ENCODE results near the gene MED12L. TPM values are rescaled to one million over a fixed set of nuclear protein-coding genes. Genes with fewer than 3 reads are reported as not detected.

Gene MED12L
- total RNA-seq, 4 donors from 2014 or later: under 0.01 to 0.34 (median 0.27) TPM

DNA sequence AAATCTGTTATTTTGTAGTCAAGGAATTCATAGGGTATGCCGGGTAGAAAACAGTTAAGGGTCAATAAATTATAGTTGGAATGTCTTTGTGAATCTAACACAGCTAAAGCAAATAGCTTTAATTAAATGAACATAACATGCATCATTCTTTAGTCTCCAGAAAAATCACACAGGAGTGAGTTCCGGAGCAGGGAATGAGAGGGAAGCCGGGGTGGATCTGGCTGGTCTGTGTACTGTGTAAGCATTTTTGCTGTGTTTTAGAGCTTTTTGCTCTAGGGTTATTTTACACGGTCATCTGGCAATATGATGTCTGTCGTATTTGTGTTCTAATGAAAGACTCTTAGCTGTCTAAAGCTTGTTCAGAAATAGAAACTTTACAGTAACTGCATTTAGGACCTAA lies 57.5 kb downstream of the MED12L start:
- TF ChIP-seq, protein P1, sequence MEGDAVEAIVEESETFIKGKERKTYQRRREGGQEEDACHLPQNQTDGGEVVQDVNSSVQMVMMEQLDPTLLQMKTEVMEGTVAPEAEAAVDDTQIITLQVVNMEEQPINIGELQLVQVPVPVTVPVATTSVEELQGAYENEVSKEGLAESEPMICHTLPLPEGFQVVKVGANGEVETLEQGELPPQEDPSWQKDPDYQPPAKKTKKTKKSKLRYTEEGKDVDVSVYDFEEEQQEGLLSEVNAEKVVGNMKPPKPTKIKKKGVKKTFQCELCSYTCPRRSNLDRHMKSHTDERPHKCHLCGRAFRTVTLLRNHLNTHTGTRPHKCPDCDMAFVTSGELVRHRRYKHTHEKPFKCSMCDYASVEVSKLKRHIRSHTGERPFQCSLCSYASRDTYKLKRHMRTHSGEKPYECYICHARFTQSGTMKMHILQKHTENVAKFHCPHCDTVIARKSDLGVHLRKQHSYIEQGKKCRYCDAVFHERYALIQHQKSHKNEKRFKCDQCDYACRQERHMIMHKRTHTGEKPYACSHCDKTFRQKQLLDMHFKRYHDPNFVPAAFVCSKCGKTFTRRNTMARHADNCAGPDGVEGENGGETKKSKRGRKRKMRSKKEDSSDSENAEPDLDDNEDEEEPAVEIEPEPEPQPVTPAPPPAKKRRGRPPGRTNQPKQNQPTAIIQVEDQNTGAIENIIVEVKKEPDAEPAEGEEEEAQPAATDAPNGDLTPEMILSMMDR (IDR thresholded peaks at IDR 0.05; ENCODE audit: low read depth): no peak

GRCh38 chr3:151144016-151144415 lies 58.6 kb downstream of the MED12L start:
- TF ChIP-seq, protein P1 (IDR thresholded peaks at IDR 0.05; ENCODE audit: low read depth): no peak

- TF ChIP-seq, protein P1 (IDR thresholded peaks at IDR 0.05; ENCODE audit: low read depth): no peak
Measured at GRCh38 chr3:151144760-151145159, 59.3 kb downstream of the MED12L start.

- TF ChIP-seq, protein P1 (IDR thresholded peaks at IDR 0.05; ENCODE audit: low read depth): no peak
Measured at GRCh38 chr3:151145713-151146070, 60.2 kb downstream of the MED12L start.

DNA sequence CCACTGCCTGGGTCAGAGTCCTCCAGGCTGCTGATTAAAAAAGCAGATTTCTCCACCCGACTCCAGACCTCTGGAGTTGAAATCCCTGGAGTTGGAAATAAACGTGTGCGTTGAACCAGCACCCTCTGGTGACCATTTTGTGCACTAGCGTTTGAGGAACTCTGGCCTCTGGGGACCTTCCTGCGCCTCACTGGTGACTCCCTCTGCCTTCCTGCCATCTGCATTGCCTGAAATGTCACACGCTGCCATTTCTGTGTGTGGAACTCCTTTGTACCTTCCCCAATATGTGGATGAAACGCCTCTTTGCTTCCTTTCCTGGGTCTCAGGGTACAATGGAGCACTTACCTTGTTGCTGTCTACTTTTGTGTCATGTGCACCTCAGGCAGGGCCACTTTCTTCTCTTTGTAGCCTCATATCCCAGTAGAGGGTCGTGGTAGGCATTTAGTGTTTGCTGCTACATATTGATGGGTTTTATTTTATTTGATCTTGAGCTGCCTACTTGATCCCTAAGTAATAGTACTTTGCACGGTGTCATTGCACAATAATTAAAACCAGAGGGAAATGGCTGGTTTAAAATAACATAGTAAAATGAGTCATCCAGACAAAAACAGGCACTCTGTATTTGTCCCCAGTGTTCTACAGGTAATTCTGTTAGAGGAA lies 60.7 kb downstream of the MED12L start:
- TF ChIP-seq, protein P1 (IDR thresholded peaks at IDR 0.05; ENCODE audit: low read depth): no peak

GRCh38 chr3:151146731-151147091 lies 61.2 kb downstream of the MED12L start:
- TF ChIP-seq, protein P1 (IDR thresholded peaks at IDR 0.05; ENCODE audit: low read depth): no peak

DNA sequence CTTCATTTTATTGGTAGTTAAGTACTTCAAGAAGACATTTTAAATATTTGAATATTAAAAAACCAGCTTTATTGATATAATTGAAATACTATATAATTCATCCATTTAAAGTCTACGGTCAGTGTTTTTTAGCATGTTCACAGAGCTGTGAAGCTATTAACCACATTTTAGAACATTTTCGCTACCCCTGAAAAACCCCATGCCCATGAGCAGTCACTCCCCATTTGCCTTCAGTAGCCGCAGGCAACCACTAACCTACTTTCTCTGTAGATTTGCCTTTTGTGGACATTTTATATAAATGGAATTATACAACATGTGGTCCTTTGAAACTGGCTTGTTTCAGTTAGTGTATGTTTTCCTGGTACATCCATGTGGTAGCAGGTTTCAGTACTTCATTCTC lies 61.8 kb downstream of the MED12L start:
- TF ChIP-seq, protein P1 (IDR thresholded peaks at IDR 0.05; ENCODE audit: low read depth): no peak
